ENCODE data around the gene CYP27B1.

The CYP27B1 gene

DNA sequence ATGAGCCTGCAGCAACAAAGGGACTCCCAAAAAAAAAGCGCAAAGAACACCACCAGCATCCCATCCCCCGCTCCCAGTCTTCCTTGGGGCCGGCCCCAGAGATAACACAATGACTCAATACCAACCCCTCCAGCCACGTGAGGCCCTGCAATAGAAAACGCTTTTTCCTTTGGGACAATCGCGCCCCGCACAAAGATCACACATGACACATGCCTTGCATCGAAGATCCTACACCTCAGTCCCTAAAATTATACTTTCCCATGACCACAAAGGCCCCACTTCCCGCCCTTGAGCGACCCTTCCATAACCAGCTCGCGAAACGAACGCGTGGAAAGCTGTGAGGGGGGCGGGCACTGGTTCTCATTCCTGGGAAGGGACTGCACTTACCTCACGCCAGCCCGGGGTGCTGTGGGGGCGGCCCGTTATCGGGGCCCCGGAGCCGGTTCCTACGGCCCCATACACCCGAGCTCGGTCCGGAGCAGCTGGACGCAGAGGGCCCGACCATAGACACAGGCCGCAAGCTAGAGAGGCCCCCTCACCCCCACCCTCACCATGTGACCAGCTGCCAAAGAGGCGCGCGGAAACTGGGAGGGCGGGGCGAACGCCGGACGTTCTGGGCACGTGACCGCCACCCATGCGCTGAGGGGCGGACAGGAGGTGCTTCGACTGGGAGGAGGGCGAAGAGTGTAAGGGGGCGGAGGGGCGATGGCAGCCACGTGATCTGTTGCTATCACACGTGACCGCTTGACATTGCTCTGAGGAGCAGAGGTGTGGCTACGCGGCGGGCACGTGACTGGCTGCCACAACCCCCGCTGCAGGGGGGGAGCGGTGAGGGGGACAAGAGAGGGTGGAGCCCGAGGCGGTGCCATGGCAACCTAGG, 14.8 kb downstream of the CYP27B1 start, which contains the start of gene CDK4:
Gene CDK4, minus strand, starts transcription at position 523 of the 880 bp plus-strand sequence. CDS start 593 bp downstream, outside the sequence.
- DNase-seq (ENCODE audit: low read depth) = peak; percentile 97

DNA sequence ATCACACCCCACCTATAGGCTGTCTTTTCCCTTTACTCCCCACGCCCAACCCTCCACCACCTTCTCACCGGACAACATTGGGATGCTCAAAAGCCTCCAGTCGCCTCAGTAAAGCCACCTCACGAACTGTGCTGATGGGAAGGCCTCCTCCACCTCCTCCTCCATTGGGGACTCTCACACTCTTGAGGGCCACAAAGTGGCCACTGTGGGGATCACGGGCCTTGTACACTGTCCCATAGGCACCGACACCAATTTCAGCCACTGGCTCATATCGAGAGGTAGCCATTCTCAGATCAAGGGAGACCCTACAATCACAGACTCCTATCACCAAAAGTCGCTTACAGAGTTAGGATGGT, 15.5 kb downstream of the CYP27B1 start:
- DNase-seq (ENCODE audit: low read depth) = no peak

DNA sequence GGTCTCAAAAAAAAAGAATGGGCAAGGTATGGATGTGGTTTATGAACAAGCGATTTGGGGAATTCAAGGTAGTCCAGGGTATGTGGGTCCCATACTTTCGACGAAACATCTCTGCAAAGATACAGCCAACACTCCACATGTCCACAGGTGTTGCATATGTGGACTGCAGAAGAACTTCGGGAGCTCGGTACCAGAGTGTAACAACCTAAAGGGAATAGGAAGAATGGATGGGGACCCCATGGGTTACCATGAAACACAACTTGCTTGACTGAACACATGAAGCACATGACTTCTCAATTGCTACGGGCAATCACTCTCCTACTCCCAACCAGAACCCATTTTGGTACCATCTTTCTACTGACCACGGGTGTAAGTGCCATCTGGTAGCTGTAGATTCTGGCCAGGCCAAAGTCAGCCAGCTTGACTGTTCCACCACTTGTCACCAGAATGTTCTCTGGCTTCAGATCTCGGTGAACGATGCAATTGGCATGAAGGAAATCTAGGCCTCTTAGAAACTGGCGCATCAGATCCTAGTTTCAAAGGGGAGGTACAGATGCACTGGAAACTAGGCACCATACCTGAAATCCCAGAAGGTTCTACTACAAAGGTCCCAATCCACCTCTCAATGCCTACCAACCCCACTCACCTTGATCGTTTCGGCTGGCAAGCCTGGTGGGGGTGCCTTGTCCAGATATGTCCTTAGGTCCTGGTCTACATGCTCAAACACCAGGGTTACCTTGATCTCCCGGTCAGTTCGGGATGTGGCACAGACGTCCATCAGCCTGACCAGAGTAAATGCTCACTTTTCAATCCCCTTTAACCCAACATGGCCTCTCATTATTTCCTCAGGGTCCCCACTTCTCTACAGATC, 16.1 kb downstream of the CYP27B1 start:
- DNase-seq (ENCODE audit: low read depth) = no peak

DNA sequence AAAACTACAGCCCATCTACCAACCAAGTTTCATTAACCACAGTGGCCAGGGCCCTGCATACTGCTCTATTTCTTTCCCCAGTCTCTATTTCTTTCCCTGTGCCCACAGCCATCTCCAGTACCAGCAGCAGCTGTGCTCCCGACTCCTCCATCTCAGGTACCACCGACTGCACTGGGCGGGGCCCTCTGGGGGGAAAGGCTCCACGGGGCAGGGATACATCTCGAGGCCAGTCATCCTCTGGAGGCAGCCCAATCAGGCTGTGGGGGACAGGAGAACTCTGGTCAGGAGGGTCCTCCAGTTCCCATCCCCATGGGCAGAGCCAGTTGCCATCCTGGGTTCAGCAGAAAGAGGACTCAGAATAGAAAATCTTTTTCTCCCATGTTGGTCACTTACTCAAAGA, 17.8 kb downstream of the CYP27B1 start:
- no peak for DNase-seq (ENCODE audit: low read depth)

DNA sequence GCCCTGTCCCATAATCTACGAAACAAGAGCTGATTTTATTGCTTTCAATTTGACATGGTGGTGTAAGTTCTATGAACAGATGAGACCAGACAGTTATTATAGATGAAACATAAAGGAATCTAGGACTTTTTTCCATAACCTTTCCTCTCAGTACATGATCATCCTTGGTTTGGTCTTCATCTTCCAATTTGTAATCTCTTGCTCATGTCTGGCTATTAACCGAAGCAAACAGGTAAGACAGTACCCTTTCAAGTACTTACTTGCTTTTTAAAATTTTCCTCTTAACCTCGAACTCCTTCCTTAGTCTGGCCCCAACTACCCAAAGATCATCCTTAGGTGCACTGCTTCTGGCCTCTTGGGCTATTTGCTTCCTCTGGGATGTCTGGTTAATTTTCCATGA, 20.9 kb downstream of the CYP27B1 start:
- no peak for DNase-seq (ENCODE audit: low read depth)

DNA sequence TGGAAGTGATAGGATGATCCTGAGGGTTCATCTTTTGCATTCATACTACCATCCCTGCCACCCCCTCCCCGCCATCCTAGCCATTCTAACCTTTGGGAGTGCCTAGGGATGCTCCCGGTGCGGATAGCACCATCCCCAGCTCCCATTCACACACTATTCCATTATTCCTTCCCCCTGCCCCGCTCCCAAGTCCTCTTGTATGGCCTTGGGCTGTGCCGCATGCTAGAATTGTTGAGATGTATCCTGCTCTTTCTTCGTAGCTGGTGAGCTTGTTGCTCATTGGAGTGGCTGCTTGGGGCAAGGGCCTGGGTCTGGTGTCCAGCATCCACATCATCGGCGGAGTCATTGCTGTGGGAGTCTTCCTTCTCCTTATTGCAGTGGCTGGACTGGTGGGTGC, 21.4 kb downstream of the CYP27B1 start:
- DNase-seq (ENCODE audit: low read depth) = no peak

DNA sequence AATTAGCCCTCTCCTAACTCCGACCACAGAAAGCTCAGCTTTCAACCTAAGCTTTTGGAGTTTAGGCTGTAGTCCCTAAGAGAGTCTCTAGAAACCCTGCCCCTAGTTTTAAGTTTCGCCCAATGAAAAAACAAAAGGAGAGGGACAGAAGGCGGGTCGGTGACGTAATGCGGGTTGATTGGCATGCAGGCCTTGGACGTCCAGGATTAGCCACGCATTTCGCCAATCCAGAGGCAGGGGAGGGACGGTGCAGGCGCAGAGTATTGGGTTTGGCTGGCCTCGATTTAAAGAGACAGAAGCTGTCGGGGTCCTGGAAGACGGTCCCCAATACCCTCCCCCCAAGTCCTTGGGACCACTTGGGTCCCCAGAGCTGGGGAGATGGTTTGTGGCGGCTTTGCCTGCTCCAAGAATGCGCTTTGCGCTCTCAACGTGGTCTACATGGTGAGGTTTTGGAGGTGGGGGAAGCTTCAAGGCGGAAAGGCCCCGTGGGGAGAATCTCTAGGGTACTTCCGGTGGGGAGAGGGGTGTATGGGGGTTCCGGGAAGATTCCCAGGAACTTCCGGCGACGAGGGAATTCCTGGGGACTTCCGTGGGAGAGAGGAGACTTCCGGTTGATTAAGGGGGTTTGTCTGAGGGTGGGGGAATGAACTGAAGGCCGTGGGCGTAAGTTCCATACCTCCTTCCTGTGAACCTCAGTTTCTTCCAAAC, 21.9 kb downstream of the CYP27B1 start, which contains the start of gene TSPAN31:
Gene TSPAN31, plus strand, starts transcription at position 263 of the 708 bp plus-strand sequence. Its CDS starts 116 bp downstream, at position 379.
- DNase-seq (ENCODE audit: low read depth) = peak; percentile 90

DNA sequence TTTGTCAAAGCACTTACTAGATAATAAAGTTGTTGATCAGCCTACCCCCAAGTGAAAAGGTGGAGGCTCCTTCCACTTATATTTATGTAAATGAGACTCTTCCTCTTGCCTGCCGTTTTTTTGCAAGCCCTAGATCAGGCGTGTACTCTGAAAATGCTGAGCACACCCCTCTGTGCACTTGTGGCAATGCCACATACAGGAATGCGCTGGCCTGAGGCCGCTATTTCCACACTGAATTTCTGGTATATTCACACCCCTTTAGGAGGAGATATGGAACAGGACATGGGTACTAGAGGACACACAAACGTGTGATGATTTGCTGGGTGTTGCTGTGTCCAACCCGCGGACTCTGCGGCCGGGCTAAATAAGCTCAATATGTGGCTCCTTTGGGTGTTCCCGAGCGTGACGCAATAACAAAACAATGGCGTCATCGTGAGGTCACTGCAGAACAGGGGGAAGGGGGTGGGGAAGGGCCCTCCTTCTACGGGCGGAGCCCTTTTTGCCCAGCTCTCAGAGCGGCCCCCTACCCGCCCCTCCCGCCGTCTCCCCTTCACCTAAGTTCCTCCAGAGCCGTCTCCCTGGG, 22.6 kb downstream of the CYP27B1 start:
- peak; percentile 48 for DNase-seq (ENCODE audit: low read depth)

DNA sequence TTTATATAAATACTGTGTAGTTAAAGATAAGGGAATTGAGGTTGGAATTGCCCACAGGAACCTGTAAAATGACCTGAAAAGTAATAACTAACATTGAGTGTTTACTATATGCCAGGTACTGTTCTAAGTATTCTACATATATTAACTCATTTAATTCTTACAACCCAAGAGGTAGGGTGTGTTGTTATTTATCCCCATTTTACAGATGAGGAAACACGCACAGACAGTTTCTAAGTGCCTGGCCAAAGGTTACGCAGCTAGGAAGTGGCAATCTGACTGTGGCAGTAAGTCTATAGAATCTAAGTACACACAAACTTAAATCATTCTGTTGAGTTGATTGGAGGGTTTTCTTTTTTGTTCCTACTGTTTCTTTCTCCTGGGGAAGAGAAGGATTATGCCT, 23.1 kb downstream of the CYP27B1 start:
- DNase-seq (ENCODE audit: low read depth) = no peak

DNA sequence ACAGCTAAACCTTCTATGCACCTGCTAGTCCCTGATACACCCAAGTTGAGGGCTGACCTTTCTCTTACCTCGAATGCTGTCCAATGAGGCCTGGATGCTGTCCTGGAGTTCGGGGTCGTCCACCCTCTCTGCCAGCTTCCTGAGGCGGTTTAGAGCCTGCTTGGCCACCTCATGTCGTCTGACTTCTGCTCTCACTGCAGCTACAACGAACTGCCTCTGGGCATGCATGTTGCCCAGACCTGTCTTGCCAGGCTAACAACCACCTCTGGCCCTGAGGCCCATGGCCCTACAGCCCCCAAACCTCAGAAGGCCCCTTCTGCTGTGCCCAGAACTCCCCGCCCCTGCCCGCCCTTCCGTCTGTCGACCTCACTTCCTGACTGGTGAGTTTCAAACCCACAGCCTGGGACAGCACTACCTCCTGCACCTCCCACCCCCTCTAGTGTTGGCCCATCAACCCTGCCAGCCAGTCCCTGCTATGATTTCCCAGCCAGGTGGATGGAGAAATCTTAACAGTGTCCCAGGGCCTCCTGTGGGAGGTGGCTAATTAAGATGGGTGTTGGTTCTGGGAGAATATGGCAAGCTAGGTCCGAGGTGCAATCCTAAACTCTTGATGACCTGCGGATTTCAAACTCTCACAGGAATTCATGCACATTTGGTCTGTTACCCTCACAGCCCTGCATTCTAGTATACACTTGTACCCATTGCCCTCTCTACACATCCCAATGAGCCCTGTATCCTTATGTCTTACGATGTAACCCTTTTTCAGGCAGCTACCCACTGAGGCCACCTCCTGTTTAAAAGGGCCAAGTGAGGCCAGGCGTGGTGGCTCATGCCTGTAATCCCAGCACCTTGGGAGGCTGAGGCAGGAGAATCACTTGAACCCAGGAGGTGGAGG, 24.8 kb downstream of the CYP27B1 start:
- peak; percentile 74 for DNase-seq (ENCODE audit: low read depth)

DNA sequence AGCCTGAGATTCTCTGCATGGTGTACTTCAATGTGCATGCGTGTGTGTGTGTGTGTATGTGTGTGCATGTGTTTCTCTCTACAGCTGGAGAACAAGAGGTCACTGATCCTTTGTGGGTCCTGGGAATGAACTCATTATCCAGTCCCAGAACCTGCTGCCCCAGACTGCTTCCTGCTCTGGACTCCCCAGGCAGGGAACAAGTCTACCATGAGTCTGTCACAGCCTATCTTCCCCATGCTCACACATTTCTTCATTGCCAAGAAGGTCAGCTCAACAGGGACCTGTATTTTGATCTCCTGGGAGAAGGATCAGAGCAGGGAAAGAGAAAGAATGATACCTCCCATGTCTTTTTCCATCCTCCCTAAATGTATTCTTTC, 25.5 kb downstream of the CYP27B1 start:
- no peak for DNase-seq (ENCODE audit: low read depth)

DNA sequence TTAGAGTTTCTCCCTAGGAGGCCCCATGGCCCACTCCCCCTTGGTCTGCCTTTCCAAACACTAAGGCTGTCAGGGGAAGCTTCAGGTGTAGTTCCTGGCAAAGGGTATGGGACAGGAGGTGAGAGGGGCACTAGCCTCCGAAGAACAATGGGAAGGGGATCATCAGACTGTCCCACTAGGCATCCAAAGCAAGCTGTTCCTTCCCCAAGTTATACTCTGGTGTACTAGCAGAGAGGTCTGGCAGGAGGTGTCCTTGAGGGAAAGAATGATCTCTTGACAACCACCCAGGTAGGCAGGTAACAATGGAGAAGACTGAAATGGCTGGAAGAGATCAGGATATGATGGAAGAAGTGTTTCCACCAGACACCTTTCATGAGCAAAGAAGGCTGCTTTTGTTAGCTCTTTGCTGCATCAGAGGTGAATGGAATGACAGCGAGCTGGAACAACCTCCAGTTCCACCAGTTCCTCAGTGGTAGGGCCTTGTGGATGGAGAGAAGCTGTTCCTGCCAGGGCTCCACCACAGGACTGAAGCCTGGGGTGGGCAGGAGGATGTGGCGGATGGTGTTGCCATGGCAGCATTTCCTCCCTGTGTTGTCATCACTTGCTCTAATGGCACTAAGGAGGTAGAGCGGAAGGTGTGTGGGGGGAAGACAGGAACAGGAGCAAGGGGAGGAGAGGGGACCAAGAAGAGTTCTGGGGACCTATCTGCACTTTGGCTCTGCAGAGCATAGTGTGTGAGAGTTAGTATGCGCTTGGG, 26.0 kb downstream of the CYP27B1 start:
- peak; percentile 73 for DNase-seq (ENCODE audit: low read depth)

DNA sequence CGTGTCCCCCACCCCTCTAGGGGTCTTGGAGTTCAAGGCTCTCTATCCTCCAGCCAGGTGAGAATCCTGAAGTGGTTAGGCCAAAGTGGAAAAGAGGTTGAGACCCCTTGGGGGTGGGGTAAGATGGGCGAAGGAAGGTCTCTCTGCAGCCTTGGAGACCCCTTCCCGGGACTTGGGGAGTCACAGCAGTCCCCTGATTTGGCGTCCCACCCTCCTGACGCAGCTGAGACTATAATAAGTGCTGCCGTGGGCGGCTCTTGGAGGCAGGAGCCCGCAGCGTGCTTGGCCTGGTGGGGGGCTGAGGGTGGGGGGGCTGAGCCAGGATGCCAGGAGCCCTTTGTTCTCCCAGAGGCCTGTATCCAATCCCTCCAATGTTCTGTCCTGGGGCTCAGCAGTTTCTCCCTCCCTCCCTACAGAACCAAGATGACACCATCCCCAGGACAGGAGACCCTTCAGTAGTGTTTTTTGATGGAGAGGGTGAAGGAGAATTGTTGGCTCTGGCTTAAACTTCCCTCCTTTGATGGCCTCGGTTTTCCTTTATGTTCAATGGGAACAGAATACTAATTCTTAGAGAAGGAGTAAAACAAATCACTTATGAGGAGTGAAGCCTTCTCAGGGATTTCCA, 26.9 kb downstream of the CYP27B1 start:
- no peak for DNase-seq (ENCODE audit: low read depth)

DNA sequence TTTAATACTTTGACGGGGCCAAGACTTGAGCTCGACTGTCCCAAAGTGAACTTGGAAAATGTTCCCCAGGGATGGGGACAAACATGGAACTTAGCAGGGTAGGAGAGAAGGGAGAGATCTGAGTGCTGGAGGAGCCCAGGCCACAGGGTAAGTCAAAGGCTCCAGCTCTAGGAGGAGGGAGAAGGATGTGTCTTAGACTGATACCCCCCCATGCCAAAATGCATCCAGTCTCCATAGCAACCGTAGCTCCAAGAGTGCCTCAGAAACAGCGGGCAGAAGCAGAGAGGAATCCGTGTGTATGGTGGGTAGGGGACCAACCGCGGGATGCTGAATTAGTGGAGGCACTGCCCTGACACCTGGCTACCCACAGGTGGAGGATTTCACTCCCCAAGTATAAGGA, 27.5 kb downstream of the CYP27B1 start:
- DNase-seq (ENCODE audit: low read depth) = no peak

DNA sequence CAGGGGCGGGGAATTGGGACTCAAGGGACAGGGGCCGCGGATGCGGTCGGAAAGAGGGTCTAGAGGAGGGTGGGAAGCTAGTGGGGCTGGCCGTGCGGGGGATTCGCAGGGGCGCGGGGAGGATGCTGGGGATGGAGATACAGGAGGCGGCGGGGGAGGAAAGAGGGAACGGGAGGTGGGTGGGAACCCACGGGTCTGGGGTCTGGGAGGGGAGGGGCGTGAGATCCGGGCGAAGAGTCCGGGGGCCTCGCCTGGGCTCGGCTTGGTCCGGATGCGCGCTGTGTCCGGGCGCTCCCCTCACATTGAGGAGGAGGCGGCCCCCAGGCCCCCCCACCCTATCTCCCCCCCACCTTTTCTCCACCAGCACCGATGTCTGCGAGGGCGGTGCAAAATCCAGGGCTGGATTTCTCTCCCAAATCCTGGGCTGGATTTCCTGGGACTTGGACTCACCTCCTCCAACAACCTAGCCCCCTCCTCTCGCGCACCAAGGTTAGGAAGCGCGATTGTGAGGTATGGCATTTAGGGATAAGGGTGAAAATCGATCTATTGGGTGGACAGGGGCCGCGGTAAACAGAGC, 28.1 kb downstream of the CYP27B1 start, which contains the start of gene AGAP2:
Gene AGAP2, minus strand, starts transcription at position 82 of the 577 bp plus-strand sequence. CDS start 496 bp downstream, outside the sequence.
- DNase-seq (ENCODE audit: low read depth) = no peak

DNA sequence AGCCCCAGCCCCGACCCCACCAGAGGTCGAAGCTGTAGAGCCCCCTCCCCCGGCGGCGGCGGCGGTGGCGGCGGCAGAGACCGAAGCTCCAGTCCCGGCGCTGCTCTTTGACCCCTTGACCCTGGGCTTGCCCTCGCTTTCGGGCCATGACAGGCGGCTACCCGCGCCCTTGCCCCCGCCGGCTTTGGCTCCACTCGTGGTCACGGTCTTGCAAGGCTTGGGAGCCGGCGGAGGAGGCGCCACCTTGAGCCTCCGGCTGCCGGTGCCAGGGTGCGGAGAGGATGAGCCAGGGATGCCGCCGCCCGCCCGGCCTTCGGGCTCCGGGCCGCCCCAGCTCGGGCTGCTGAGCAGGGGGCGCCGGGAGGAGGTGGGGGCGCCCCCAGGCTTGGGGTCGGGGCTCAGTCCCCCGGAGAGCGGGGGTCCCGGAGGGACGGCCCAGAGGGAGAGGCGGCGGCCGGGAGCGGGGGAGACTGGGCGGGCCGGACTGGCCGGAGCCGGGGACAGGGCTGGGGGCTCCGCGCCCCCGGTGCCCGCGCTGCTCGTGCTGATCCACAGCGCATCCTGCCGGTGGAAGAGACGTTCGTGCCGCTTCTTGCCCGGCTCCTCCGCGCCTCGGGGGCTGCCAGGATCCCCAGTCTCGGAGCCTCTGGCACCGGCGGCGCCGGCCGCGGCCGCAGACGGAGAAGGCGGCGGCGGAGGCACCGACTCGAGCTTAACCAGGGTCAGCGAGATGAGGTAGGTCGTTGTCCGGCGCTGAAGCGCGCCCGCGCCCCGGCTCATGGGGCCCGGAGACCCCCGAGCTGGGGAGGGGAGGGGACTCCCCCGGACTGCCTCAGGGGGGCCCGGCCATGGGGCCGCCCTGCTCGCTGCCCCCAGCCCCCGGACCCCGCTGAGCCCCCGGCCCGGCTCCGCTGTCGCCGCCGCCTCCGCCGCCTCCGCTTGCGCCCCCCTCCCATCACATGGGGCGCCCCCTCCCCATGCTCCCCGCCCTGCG, 29.1 kb downstream of the CYP27B1 start:
- DNase-seq (ENCODE audit: low read depth) = no peak

DNA sequence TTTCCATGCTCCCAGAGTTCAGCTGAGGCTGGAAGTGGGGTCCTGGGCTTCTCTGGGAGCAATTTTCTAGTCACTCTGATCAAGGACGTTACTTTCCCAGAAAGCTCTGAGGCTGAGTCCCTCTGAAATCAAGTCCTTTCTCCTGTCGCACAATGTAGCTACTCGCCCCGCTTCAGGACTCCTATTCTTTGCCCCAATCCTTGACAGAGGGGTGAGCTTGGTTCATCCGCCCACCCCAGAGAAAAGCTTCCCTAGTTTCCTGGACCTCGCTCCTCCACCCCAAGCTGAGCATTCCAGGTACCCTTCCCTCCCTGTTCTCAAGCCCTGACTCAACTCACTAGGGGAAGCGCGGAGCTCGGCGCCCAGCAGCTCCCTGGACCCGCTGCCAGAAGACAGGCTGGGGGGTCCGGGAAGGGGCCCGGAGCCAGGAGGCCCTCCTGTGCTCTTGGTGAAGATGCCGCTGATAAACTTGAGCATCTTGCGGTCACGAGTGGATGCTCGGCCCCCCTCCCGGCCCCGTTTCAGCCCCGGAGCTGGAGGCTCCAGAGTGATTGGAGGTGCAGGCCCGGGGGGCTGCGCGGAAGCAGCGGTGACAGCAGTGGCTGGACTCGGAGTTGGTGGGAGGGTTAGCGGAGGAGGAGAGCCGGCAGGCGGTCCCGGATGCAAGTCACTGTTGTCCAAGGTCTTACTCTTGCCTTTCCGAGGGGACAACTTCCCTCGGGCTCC, 30.0 kb downstream of the CYP27B1 start:
- DNase-seq (ENCODE audit: low read depth) = no peak
